Stimulated activated CD4-positive, alpha-beta T cell treated with anti-CD3 and anti-CD28 coated beads, Interleukin-12 subunit alpha, Interleukin-12 subunit beta, amount 100 ng/mL, for 48 hours (primary cell): ENCODE results near the gene RGS17.
"Not testable (repeated sequence)": the region's sequence is repeated elsewhere in the genome, so short reads cannot be mapped to it uniquely, and the experiment has no call there.

Source experiments
- DNase-seq, 3 donors: peaks; one replicate each; pipeline ENCODE4 v3.0.0-alpha.2; 2020; ENCODE audit warnings: low read depth in 2 of 3, low spot score in 1 of 3

RGS17 gene

DNA sequence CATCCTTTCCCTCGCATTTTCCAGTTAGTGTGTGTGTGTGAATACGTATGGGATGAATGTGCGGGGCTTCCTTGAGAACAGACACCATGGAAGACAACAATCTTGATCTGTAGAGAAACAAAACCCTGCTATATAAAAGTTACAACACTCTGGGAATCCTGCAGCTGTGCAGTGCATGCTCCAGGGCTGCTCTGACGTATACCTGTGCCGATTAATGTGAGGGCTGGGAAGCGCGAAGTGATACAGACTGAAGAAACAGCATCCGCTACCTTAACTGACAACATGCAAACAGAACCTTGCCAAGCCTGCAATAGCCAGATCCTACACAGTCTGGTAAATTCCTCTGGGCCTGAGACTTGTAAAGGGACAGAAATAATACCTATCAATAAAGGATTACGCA is 96.9 kb downstream of the RGS17 start:
- no peak for DNase-seq

DNA sequence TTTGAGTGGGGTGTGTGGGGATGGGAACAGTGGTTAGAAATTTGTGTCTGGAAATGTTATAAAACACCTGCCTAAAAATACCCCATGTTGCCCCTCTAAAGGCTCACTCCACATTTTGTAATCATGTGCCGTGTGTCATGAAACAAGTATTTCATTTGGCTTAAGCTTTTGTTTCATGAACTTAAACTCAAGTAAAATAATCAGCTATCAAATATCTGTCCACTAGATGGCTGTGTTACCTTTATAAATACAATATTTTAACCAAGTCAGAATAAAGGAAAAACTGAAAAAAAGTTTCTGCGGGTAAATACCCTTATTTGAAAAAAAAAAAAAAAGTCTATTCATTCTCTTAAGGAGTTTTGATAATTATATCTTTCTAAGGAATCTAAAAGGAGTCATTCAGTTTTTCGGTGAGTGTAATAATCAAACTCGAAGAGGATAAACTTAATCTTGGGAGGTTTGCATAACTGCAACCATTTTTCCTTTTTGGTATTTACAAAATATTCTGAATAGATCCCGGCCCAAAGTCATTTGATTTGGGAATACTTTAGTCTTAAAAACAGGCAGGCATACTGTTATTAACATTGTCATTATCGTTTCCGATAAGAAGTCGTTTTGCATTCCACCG is 98.7 kb downstream of the RGS17 start:
- DNase-seq = no peak

DNA sequence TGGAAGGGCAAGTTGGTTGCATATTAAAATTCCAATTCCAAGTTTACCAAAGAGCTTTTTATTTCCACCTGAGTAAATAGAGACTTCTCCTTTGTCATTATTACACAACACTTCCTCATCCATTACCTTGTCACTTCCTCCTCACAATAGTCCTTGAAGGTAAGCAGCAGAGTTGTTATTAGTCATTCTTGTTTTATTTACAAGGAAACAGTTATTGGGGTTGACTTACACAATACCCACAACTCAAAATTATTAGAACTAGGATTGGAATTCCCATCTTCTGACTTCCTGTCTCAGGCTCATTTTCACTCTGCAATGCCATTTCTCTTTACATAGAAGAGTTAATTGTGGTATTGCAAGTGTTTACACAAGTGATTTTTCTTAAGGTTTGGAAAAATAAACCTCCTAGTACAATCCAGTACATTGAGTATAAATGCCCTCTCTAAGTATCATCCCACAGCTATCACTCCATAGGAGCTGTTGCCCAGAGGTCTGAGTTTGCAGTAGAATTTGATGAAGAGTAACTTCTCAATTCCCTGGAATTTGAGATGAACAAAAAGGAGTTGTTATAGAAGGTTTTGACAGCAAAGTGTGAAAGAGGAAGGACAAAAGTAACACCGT is 99.6 kb downstream of the RGS17 start:
- DNase-seq = no peak

DNA sequence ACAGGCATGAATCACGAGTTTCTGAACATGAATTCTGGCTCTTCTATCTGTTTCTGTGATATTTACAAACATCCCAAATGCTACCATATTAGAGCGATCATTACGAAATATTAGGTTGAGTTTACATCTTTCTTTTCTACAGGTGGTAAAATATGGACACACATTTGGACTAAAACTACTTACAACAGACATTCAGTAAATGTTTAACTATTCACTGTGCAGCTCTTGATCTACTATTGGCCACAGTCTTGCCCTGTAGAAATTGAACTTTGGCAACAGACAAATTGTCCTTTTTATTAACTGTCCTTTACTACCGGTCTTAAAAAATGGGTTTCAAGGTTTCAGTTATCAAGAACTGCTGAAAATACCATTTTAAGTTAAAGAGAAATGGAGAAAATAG is 102.1 kb downstream of the RGS17 start:
- no peak for DNase-seq

DNA sequence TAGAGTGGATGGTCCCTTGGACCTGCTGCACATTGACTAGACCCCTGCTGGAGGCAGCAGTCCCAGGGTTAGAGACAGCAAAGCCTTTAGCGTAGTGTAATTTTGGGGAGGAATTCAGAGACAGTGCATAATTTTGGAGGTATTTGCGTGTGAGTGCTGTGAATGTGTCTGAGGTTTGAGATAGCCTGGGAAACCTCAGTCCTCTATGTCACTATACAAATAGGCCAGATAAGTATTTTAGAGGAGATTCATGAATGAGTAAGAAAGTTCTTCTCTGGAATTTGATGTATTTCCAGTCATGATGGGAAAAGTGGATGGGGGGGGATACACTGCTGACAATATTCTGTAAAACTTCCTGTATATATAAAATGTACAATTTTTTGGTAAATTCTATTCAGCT is 102.8 kb downstream of the RGS17 start:
- DNase-seq = no peak

DNA sequence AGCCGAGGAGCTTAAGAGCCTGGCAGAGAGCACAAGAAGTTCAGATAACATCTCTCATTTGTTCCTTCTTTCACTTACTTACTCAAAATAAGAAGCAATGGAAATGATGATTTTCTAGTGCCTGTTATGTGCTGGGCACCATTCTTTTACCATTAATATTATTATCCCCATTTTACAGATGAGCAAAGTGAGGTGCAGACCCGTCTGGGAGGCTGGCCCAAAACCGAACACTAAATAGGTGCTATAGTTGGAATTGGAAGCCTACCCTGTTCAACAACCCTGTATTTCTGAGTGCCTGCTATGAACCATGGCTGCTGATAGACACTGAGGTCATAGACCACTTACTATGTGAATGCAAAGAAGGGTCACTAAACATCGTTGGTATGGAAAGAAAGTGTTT is 103.6 kb downstream of the RGS17 start:
- no peak for DNase-seq

DNA sequence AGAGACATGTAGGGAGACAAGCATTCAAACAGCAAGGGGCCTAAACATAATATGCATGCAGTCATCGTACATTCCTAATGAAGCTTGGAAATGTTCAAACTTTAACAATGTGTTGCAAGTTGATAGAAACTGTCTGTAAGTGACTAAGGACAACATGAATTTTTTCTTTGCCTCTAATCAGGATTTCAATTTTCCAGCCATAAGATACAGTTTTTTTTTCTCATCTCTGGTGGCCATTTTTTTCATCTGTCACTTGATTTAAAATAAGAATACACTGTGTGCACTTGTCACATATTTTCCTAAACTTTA is 106.4 kb downstream of the RGS17 start:
- DNase-seq = no peak

DNA sequence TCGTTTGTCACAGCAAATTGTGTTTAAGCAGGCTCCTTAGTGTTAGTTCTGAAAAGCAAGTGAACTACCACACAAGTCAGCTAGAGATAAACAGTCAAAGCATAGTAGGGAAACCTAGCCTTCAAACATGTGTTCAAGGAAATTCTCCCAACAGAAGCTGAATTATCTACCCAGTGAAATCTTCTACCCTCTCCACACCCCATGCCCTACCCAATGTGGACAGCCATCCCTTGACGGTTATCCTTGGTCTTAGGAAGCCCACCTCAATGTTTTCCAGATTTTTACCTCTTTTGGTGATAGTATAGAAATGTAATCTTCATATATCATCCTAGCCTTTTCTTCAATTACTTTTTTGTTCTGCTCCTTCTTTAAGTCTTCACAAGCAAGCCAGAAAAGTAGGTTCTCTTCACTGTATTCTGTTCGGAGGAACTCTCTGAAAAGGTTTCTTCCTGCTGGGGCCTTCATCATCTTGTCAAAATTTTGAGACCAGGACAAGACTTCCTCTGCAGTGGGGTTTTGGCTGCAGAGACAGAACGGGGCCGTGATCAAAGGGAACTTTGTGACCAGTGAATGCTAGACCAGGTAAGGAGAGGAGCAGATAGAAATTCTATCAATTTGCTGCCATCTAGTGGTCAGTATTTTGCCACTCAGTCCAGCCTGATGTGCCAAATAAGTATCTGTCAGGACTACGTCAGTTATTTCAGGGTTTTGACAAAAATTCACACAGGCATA is 106.9 kb downstream of the RGS17 start:
- DNase-seq = peak in 2 of 3 donors; percentile 22 to 45

DNA sequence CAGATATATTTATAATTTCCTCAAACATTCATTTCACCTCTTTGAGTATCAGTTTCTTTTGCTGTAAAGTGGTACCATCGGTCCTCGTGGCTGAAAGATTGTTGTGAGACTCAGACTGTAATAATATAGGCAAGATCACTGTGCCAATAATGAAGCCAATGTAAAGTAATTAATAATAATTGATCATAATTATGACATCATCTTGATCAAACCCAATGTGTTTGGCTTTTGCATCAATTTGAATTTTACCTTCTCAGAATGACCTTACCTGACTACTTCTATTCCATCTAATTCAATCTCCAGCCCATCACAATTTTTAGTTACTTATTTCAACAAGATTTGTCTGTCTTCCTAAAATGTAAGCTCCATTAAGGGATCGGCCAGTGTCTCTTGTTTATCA is 112.7 kb downstream of the RGS17 start:
- no peak for DNase-seq

DNA sequence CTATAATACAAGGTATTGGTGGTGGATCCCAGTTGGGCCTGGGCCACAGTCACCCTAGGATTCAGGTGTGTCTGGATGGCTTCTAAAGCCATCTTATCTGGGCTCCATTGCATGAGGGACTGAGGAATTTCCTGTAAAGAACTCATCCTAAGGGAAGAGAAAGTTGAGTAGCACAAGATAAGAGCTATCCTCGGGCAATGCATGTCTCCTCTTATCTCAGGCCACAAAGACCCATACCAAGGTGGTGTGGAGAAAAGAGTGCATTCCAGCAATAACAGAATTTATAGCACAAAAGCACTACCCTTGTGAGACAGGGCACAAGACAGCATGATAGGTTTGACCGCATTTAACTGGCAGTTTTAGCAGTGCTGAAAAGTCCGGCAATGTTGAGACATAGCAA is 114.2 kb downstream of the RGS17 start:
- no peak for DNase-seq

DNA sequence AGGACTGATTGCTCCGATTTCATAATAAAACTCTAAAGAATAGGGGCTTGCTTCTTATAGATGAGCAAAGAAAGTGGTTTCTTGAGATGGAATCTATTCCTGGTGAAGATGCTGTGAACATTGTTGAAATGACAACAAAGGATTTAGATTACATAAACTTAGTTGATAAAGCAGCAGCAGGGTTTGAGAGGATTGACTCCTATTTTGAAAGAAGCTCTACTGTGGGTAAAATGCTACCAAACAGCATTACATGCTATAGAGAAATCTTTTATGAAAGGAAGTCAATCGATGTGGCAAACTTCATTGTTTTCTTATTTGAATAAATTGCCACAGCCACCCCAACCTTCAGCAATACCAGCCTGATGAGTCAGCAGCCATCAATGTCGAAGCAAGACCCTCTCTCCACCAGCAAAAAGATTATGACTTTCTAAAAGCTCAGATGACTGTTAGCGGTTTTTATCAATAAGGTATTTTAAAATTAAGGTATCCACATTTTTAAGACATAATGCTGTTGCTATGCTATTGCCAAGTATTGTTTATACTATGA is 115.9 kb downstream of the RGS17 start:
- DNase-seq = no peak

DNA sequence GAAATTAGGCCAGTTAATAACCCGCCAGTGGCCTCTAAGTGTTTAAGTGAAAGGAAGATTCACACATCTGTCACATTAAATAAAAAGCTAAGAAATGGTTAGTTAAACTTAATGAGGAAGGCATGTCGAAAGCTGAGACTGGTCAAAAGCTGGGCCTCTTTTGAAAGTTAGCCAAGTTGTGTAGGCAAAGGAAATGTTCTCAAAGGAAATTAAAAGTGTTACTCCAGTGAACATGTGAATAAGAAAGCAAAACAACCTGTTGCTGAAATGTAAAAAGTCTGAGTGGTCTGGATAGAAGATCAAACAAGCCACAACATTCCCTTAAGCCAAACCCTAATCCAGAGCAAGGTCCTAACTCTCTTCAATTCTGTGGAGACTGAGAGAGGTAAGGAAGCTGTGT is 117.6 kb downstream of the RGS17 start:
- DNase-seq = no peak

DNA sequence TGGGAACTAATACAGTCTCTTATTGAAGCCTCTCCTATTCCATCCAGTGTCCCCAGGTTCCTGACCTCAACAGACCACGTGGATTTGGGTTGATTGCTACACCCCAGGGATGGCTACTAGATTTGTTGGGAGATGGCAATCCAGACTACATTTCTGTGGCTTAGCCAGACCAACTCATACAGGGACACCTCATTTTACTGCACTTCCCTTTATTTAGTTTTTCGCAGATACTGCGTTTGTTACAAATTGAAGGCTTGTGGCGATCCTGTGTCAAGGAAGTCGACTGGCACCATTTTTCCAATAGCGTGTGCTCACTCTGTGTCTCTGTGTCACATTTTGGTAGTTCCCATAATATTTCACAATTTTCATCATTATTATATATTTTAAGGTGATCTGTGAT is 118.2 kb downstream of the RGS17 start:
- no peak for DNase-seq

DNA sequence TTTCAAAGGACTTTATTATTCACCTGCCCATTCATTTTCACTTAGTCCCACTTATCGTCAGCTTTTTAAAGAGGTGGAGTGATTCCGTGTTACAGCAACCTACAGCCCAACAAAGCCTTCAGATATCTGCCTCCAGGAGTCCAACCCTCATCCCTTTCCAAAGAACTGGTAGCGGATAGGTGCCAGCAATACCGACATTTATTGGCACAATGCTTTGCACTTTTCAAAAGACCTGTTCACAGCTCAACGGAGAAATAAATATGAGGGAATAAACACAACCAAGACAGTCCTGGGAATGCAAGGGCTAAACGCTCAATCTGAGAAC is 127.8 kb downstream of the RGS17 start:
- DNase-seq = no peak

DNA sequence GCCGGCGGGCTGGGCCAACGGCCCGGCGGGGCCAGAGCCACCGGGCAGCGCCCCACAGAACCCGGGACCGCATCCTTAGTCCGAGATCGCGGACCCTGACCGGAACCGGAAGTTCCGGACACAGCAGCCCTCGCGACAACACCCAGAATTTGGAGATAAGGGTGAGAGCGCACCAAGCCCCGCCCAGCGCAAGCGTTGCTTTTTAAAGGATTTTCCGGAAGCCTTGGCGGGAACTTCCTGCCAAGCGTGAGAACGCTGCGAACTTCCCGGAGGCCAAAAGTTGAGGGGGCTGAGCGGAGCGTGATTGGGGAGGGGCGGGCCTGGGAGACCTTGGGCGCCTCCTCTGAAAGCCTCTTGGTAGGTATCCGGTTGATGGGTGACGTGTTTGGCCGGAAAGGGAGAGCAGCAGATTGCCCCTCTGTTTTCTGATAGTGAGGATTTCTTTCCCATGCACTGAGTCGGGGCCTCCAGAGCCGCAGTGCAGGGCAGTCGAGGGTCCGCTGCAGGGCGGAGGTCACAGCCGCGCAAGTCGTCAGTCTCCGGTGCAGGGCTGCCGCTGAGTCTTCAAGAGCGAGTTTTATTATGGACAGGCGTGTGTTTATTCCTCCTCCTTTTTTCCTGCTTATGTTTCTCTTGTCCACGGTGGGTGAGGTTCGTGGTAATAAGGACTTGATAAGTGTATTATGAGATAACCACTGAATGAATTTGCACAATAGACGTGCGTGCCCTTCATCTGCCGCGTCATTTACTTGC is 128.3 kb downstream of the RGS17 start, which contains the start of gene MTRF1L:
MTRF1L (minus strand) TSS at position 97 of the 753 bp plus-strand sequence; CDS start at position 73, 24 bp downstream.
- DNase-seq = peak; percentile 84 to 87 (median 84)

DNA sequence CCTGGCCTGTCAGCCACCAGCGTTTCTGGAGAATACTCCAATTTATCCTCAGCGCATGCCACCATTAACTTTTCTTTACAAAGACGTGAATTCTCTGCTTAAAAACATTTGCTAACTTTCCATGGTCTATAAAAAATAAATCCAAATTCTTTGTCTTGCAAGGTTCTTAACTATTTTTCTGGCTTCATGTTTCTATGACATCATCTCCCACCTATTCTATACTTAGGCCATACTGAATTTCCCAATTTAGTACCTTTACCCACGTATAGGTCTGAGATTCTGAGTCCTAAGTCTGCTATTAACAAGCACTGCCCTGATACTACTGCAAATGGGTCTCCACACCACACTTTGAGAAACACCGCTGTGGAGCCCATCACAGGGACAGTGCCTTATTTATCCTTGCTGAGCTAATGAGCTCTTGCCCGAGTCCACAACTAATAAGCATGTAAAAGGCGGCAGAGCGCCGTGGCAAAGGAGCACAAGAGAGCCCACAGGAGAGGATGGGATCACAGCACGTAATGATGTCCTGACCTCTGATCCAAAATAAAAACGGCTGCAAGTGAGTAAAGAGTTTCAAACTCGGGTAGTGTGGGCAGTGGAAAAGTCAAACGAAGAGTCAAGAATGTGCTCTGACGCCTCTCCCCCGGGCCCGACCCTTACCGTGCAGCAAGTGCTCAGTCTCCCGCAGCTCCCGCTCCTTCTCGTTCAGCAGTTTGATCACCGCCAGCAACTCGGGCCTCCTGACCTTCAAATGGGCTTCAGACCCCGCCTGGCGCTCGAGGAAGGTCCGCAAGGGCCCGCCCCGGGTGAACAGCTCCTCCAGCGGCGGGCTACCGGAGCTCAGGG is 129.1 kb downstream of the RGS17 start:
- DNase-seq = no peak

DNA sequence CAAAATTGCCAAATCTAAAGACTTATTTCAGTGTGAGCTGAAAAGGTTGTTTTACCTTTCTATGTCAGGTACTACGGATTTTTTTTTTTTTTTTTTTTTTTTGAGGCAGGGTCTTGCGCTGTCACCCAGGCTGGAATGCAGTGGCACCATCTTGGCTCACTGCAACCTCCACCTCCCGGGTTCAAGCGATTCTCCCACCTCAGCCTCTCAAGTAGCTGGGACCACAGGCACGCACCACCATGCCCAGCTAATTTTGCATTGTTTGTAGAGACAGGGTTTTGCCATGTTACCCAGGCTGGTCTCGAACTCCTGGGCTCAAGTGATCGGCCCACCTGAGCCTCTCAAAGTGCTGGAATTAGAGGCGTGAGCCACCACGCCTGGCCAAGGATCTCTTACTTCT is 130.3 kb downstream of the RGS17 start:
- not testable (repeated sequence) for DNase-seq

DNA sequence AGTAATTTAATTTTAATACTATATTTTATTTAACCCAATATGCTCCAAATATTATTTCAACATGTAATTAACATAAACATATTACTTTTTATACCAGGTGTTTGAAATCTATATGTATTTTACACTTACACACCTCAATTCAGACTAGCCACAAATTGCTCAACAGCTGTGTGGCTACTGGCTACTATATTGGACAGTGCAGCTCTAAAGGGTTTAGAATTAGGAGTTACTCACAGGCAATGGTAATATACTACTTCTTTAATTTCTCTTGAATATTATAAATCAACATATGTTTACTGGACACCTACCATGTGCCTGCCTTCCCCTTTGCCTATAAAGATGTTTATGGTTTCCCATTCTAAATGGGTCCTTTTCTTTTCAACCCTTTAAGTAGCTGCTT is 130.8 kb downstream of the RGS17 start:
- DNase-seq = no peak

DNA sequence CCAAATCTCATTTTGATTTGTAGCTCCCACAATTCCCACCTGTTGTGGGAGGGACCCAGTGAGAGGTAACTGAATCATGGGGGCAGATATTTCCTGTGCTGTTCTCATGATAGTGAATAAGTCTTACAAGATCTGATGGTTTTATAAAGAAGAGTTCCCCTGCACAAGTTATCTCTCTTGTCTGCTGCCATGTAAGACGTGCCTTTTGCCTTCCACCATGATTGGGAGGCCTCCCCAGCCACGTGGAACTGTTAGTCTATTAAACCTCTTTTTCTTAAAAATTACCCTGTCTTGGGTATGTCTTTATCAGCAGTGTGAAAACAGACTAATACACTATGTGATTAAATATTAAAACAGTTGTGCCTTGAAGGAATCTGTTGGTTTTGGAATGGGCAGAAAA is 131.5 kb downstream of the RGS17 start:
- DNase-seq = not testable (repeated sequence)

DNA sequence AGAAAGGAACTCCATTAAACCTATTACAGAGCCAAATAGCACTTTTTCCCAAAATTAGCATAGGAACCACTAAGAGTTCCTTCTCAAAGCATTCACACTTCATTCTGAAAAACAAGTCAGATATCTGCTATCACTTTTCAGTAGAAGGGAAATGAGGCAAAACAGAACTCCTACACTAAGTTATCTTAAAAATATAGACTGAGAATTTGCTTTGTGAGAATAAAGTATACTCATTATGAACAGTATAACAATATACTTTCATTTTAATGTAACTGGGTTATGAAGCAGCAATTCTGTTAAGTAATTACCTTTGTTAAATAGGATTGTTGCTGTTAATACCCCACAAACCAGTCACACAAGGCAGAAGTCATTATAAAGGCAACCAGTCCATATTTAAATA is 137.2 kb downstream of the RGS17 start:
- DNase-seq = no peak

DNA sequence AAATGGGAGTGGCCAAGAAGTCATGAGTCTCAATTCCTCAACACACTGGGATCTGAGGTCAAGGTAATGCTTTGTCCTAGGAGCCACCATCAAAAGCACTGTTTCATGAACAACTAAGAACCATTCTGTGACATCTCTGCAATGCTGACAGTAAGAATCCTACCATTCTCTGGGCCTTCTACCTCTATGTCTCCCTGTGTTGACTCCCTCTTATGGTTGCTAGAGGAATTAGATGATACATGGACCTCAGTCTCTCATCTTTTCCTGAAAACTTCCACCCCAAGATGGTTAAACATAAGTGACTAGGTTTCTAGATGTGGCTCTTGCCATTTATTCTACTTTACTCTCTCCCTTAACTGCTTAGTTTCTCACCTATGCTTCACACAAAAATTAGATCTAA is 137.7 kb downstream of the RGS17 start:
- no peak for DNase-seq
